SIG-M5 treated with dmso at 0.1 percent for 504 hours (cell line): Measurements from ENCODE around the gene ST6GALNAC2.
"Not testable (repeated sequence)": the region's sequence is repeated elsewhere in the genome, so short reads cannot be mapped to it uniquely, and the experiment has no call there.

Source experiments
- DNase-seq: peaks from one replicate; lab custom pipeline; 2025; ENCODE audit not compliant: unreplicated experiment; lab: John Stamatoyannopoulos, UW

ST6GALNAC2 gene

DNA sequence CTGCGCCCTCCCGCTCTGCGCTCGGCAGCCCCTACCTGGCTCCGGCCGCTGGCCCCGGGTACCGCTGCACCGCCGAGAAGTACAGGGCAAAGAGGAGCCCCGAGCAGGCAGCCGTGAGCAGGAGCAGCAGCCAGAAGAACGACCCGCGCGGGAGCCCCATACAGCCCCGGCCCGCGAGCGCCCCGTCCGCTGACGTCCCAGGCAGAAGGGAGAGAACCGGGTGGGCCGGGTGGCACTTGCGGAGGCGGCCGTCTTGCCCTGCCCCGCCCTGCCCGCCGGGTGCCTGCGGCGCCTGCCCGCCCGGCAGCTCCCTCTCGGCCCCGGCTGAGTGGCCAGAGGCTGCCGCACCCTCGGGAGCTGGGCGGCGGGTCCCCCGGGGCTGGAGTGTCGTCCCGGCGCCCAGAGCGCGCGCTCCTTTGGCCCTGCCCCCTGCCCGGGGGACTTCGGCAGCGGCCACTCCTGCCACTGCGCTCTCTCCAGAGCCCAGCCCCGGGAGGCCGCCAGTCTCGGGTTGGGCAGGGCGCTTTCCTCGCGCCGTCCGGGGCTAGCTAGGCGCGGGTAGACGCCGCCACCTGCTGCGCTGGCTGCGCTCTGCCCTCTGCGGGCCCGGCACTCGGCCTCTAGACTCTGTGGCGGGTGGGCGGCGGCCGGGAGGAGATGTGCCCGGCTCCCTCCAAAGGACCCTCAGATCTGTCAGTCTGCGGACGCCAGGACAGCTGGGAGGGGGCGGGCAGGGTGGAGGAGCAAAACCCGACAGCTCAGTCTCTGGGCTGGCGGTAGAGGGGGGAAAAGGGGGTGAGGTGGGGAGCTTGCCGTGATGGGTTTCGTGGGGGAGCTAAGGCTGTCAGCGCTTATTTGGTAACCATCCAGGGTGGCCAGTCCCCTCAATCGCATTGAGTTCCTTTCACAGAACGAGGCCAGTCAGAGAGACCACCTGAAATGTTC lies at the start of gene ST6GALNAC2:
ST6GALNAC2 (minus strand) TSS at position 212 of the 945 bp plus-strand sequence; CDS start at position 160, 52 bp downstream.
- DNase-seq = peak; percentile 51

DNA sequence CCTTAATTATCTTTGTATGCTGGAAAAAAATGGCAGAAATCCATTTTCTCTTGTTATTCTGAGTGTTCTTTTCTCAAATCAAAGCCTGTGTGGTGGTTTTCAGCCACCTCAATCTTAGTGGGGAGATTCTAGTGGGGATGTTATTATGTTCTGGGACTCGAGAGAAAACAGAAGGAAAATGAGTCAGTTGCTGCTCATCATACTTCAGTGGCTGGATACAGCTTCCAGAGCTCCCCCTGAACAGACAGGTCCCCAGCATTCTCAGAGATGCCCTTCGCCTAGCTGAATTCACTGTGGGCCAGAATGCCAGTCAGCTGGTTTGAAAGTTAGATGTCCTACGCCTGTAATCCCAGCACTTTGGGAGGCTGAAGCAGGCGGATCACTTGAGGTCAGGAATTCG lies 49.4 kb upstream of the ST6GALNAC2 start:
- DNase-seq = no peak

DNA sequence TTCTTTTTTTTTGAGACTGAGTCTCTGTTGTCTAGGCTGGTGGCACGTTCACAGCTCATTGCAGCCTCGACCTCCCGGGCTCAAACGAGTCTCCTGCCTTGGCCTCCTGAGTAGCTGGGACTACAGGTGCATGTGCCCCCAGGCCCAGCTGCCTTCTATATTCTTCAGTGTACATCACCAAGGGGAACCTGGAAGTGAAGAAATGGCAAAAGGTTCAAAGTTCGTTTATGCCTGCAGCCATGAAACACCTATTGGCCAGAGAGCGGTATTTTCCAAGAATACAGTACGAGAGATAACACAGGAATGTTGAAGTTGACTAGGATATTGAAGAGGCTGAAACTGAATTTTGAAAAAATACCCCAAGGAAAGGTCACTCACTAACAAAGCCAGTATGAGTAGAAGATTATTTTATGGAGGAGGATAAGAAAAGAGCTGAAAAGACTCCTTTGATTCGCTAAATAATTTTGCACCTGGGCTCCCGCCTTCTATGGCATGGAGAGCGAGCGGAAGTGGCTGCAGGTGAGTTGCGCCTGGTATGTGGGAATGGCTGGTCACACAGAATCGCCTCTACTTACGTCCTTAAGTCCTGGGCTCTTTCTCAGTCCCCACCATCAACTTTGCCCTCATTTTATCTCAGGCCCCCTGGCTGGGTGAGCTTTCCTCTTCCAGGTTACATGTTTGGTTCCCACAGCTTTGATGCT lies 48.1 kb upstream of the ST6GALNAC2 start:
- DNase-seq = no peak

DNA sequence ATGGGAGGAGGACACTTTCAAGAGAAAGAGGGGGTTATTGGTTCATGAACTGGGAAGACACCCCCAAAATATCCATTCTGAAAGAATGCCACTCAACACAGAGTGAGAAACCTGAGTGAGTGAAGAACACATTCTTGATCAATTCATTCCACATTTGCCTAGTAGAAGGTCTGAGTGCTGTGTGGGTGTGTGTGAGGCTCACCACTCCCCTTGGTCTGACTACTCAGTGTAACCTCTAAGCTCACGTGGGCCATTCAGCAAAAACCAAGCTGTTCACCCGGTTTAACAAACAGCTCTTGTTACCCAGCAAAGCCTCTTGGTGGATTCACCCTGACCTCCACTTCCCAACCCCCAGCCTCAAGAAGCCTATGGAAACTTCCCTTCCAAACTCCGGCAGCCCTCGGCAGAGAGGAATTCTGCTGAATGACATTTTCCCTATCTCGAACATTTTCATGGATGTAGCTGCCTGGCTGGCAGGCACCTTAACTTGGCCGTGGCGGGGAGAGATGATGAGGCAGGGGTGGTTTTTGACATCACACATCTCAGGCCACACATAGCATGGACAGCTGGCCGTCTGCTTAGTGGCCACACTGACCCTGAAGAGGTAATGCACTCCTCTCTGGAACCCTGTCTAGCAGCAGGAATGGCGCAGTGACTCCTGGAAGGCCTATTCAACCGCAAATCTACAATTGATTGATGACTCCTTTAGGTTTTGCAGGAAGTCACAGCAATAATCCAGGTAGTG lies 46.3 kb upstream of the ST6GALNAC2 start:
- peak; percentile 13 for DNase-seq

DNA sequence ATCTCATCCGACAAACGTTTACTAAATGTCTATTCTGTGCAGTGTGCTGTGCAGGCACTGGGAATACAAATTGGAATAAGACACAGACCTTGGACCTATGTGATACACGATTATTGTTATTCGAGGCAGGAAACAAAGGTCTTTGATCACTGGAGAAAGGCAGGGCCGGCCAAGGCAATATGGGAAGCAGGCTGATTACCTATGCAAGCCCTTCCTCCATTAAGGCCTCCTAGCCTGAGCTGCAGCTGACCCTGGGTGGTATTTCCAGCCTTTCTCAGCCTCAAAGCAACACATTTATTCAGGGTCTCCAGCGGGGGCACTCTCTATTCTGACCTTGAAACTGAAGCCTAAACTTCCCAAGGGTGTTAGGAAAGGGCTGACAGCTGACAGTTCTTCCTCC lies 44.5 kb upstream of the ST6GALNAC2 start:
- no peak for DNase-seq

DNA sequence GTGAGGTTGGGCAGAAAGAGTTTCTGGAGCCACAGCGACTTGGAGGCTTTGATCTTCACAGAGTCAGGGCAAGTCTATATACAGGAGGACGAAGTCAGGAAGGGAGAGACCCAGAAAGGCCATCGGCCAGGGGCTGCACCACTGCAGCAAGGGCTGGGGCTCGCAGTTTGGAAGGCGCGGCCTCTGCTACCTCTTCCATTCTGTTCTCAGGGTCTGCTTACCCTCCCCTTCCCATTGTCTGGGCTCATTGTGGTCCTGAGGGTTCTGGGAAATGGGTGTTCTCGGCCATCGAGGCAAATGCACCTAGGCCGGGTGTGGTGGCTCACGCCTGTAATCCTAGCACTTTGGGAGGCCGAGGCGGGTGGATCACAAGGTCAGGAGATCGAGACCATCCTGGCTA lies 41.9 kb upstream of the ST6GALNAC2 start:
- DNase-seq = no peak

DNA sequence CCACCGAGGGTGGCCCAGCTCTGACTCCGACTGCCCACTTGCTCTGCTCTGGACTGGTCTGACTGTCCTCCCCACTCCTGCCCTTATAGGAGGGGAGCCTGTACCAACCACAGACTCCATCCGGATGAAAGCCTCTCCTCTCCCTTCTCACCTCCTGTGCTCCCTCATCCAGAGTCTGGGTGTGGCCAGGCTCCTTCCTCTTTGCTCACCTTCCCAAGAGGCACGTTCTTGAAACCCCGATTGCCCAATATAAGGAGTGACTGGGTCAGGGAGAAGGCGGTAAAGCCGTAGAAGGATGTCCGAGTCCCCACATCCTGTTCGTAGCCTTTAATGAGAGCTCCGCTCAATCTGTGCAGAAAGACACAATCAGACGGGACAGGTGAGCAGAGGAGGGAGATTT lies 40.8 kb upstream of the ST6GALNAC2 start:
- DNase-seq = peak; percentile 12

DNA sequence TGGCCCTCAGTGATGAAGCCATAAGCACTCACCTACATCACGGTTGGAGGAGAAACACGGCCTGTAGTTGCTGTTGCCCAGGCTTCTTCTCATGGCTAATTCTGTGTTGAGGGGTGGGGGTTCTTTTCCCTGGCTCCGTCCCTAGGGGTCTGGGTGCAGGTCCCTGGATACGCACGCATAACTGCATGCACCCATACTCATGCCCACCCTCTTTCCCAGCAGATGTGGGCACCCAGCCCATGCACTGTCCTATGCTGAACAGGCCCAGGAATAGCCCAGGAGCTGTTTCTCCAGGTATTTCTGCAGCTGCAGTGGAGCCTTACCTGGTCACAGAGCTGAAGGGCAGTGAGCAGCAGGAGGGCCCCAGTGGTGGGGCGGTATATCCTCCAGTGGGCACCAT lies 39.8 kb upstream of the ST6GALNAC2 start:
- DNase-seq = no peak

DNA sequence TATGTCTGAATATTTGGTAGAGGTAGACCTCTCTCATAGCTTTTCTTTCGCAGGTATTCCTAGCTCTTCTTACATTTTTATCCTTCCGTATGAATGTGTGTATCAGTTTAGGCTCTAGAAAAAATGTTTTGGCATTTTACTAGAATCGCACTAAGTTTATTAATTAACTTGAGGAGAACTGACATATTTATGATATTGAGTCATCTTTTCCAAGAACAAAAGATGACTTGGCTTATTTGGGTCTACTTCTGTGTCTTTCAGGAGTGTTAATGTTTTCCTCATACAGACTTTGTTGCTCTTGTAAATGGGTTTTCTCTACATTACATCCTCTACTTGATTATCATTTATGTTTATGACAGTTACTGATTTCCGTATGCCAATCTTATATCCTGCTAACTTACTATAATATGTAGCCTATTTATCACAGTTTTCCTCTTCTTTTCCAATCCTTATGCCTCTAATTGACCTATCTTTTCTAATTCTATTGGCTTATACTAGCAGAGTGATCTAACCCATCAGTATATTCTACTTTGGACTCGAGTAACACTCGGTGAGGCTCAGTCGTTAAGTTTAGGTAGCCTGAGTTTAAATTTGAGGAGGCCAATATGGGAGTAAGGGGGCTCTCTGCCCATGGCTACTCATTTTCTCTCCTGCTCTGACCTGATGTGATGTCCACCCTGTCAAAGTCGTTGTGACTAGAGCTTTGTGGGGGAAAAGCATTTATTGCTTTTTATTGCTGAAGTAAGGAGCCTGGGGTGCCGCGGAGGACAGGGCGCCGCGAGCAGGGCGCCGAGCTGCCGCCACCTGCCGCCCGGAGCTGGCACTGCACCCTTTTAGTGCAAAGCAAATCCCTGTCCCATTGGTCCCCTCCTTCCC lies 37.8 kb upstream of the ST6GALNAC2 start:
- peak; percentile 68 for DNase-seq

DNA sequence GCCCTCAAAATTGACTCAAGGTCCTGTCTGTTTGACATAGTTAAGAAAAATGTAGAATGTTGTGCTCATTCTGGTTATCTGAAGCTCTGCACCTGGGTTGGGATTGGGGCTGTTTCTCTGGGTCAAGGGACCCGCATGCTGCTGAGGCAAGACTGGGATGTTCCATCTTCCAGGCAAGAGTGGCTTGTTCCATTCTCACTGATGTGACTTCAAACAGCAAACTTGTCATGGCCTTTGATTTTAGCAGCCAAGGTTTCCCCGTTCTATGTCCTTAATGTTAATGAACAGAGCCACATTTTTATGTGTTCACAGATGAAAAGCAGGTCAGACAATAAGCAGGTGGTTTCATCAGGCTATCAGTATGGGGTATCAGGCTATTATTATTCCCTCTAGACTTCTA lies 32.2 kb upstream of the ST6GALNAC2 start:
- DNase-seq = no peak

DNA sequence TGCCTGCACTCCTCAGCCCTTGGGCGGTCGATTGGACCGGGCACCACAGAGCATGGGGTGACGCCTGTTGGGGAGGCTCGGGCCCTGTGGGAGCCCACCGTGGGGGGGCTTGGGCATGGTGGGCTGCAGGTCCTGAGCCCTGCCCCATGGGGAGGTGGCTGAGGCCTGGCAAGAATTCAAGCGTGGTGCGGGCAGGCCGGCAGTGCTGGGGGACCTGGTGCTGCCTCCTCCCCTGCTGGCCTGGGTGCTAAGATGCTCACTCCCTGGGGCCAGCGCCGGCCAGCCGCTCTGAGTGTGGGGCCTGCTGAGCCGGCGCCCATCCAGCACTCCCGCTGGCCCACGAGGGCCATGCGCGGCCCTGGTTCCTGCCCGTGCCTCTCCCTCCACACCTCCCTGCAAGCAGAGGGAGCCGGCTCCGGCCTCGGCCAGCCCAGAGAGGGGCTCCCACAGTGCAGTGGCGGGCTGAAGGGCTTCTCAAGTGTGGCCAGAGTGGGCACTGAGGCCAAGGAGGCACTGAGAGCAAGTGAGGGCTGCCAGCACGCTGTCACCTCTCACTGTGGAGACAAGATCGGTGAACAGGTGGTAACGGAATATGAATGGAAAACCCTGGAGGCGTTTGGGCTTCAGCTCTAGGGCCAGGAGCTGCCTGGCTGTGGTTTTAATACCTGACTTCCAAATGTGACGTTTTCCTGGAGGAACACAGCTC lies 29.4 kb upstream of the ST6GALNAC2 start:
- no peak for DNase-seq

DNA sequence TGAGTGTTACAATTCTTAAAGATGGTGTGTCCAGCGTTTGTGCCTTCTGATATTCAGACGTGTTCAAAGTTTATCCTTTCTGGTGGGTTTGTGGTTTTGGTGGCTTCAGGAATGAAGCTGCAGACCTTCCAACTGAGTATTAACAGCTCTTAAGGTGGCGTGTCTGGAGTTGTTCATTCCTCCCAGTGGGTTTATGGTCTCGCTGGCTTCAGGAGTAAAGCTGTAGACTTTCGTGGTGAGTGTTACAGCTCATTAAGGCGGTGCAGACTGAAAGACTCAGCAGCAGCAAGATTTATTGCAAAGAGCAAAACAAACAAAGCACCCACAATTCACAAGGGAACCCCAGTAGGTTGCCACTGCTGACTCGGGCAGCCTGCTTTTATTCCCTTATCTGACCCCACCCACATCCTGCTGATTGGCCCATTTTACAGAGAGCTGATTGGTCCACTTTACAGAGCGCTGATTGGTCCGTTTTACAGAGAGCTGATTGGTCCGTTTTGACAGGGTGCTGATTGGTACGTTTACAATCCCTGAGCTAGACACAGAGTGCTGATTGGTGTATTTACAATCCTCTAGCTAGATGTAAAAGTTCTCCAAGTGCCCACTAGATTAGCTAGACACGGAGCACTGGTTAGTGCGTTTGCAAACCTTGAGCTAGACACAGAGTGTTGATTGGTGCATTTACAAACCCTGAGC lies 28.6 kb upstream of the ST6GALNAC2 start:
- not testable (repeated sequence) for DNase-seq

DNA sequence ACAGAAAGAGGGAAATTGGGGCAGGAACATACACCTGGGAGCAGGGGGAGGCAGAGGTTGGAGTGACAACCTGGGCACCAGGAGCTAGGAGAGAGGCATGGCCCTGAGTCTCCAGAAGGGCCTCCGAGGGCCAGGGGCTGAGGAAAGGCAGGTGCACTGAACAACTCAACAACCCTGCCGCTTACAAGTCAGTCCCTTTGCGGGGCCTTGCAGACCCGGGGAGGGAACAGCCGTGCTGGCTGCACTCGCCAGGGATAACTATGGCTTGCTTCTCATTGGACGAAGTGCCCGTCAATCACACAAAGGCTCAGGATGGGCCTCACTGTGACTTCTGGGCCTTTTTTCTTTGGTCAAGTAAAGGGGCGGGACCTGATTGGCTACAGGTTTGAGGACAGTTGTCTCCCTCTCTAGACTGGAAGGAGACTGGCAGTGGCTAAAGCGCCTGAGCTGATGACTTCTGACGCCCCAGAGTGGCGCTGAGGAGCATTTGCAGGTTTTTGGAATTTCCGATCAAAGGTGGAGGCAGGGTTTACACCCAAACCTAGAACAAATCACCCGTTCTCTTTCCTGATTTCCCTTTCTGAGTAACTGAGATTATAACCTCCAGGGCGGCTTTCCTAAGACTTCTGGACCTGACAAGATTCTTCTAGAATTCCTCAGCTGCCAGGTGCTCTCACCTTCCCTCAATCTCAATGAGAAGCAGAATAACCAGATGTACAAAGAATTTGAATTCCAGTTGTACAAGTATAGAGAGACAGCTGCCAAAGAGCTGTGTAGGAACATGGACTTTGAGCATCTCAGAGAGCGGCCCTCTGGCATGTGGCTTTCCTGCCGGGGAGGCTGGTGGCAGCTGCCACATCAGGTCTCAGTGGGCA lies 27.6 kb upstream of the ST6GALNAC2 start:
- no peak for DNase-seq

DNA sequence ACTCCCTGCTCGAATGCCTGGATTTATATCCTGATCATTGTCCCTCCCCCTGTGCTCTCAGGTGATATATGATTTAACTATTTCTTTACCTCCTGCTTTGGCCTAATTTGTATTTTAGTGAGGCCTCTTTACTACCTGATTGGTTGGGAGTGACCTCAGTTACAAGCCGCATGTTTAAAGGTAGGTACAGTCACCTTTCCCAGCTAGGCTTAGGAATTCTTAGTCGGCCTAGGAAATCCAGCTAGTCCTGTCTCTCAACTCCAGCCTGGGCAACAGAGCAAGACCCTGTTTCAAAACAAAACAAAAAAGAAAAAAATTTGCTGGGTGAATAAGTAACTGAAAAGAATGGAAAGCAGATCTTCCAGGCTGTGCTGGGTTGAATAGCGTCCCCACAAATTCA lies 26.8 kb upstream of the ST6GALNAC2 start:
- DNase-seq = no peak

DNA sequence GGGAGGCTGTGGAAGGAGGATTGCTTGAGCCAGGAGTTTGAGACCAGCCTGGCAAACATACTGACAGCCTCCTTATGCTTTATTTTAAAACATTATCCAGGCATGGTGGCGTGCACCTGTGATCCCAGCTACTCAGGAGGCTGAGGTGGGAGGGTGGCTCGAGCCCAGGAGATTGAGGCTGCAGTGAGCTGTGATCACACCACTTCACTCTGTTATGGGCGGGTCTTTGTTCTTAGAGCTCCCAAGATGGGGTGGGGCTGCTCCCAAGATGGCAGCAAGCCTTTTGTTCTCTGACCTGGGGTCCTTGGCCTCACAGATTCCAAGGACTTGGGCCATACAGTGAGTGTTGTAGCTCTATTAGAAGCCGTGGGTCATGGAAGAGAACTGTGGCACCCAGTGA lies 26.1 kb upstream of the ST6GALNAC2 start:
- no peak for DNase-seq

DNA sequence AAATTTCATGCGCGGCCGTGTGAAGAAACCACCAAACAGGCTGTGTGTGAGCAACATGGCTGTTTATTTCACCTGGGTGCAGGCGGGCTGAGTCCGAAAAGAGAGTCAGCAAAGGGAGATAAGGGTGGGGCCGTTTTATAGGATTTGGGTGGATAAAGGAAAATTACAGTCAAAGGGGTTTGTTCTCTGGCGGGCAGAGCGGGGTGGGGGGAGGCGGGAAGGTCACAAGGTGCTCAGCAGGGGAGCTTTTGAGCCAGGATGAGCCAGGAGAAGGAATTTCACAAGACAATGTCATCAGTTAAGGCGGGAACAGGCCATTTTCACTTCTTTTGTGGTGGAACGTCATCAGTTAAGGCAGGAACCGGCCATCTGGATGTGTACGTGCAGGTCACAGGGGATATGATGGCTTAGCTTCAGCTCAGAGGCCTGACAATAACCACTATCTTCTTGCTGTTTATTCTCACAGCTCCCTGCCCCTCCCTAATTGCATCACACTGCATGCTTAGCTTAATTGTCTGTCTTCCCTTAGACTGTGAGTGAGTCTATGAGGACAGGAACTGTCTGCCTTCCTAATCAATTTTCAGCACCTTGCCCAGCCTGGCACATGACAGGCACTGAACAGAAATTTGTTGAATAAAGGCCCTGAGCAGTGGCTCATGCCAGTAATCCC lies 25.6 kb upstream of the ST6GALNAC2 start:
- DNase-seq = not testable (repeated sequence)

DNA sequence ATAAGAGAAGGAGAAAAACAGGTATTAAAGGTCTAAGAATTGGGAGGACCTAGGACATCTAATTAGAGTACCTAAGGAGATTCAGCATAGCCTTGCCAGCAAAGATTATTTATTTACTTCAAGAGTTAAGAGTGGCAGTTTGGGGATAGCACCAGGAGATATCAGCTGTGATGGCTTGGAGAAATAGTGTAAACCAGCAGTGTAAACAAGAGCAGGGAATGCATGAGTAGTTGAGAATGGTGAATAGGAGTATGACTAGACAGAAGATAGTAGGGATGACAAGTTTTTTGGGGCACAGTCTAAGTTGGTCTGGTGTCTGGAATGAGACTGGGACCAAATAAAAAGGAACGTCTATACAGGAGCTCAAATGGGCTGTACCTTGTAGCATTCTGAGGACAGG lies 21.0 kb upstream of the ST6GALNAC2 start:
- not testable (repeated sequence) for DNase-seq

DNA sequence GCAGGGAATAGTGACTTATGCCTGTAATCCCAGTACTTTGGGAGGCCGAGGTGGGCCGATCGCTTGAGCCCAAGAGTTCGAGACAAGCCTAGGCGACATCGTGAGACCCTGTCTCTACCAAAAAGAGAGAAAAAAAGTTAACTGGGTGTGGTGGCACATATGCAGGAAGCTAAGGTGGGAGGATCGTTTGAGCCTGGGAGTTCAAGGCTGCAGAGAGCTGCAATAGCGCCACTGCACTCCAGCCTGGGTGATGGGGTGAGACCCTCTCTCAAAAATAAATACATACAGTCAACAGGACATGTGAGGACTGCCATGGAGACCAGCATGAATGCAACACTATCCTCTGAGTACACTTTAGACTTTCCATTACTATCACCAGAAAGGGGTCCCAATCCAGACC lies 15.4 kb upstream of the ST6GALNAC2 start:
- no peak for DNase-seq
